HG02610 (cell line): Measurements from ENCODE around the gene CCL22.

Experiments used
- ATAC-seq: cut with Tn5 transposase; IDR thresholded peaks from one replicate; pipeline ENCODE4 v1.9.1; 2021; ENCODE audit warnings: mild to moderate bottlenecking, moderate library complexity; ENCODE audit not compliant: unreplicated experiment

CCL22 gene

GRCh38 chr16:57345666-57346204 lies 12.8 kb upstream of the CCL22 start:
- no peak for ATAC-seq

- ATAC-seq, result no peak
Observed at GRCh38 chr16:57347858-57348257, 10.7 kb upstream of the CCL22 start.

GRCh38 chr16:57348327-57348726 lies 10.3 kb upstream of the CCL22 start:
- no peak for ATAC-seq

GRCh38 chr16:57349212-57350031 lies 9.2 kb upstream of the CCL22 start:
- ATAC-seq, result peak; percentile 88

GRCh38 chr16:57352636-57353047 lies 5.9 kb upstream of the CCL22 start:
- ATAC-seq, result peak; percentile 27

GRCh38 chr16:57354311-57354710 lies 4.3 kb upstream of the CCL22 start:
- no peak for ATAC-seq

GRCh38 chr16:57355898-57356414 lies 2.6 kb upstream of the CCL22 start:
- ATAC-seq, result no peak

- no peak for ATAC-seq
Observed at GRCh38 chr16:57356547-57356946, 2.0 kb upstream of the CCL22 start.

GRCh38 chr16:57357330-57358085 lies 1.1 kb upstream of the CCL22 start:
- ATAC-seq, result peak; percentile 55

GRCh38 chr16:57358086-57358420 lies 530 bp upstream of the CCL22 start:
- ATAC-seq, result no peak

- no peak for ATAC-seq
Observed at GRCh38 chr16:57360321-57360935, 1.8 kb downstream of the CCL22 start.

- no peak for ATAC-seq
Observed at GRCh38 chr16:57361404-57361803, 2.8 kb downstream of the CCL22 start.

- ATAC-seq, result no peak
Observed at GRCh38 chr16:57364143-57364542, 5.6 kb downstream of the CCL22 start.

- no peak for ATAC-seq
Observed at GRCh38 chr16:57366544-57367040, 8.0 kb downstream of the CCL22 start.

GRCh38 chr16:57367116-57367752 lies 8.7 kb downstream of the CCL22 start:
- no peak for ATAC-seq

GRCh38 chr16:57371494-57372371 lies 13.2 kb downstream of the CCL22 start:
- ATAC-seq, result no peak

GRCh38 chr16:57372372-57373116 lies 14.0 kb downstream of the CCL22 start, which contains the start of gene CX3CL1:
Gene CX3CL1, plus strand, starts transcription at chr16:57372490. Its CDS starts 79 bp downstream, at chr16:57372569.
- no peak for ATAC-seq

- no peak for ATAC-seq
Observed at GRCh38 chr16:57373117-57373947, 14.7 kb downstream of the CCL22 start.
